ENCODE measurements around the gene TOMM20.

- TF ChIP-seq, protein P1, sequence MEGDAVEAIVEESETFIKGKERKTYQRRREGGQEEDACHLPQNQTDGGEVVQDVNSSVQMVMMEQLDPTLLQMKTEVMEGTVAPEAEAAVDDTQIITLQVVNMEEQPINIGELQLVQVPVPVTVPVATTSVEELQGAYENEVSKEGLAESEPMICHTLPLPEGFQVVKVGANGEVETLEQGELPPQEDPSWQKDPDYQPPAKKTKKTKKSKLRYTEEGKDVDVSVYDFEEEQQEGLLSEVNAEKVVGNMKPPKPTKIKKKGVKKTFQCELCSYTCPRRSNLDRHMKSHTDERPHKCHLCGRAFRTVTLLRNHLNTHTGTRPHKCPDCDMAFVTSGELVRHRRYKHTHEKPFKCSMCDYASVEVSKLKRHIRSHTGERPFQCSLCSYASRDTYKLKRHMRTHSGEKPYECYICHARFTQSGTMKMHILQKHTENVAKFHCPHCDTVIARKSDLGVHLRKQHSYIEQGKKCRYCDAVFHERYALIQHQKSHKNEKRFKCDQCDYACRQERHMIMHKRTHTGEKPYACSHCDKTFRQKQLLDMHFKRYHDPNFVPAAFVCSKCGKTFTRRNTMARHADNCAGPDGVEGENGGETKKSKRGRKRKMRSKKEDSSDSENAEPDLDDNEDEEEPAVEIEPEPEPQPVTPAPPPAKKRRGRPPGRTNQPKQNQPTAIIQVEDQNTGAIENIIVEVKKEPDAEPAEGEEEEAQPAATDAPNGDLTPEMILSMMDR (IDR thresholded peaks at IDR 0.05), result no peak
- TF ChIP-seq EZH2 (IDR thresholded peaks at IDR 0.05; ENCODE audit: borderline replicate concordance, insufficient read depth, low read depth, low read length, poor library complexity, severe bottlenecking), result no peak
These were observed 4.0 kb downstream of the TOMM20 start for GRCh38 chr1:235124665-235125064.

Data from B cell (primary cell).